Cardiac muscle cell (in vitro differentiated cells and primary cell): ENCODE data around the gene EXOC3. TPM values are rescaled to one million over a fixed set of nuclear protein-coding genes. Genes with fewer than 3 reads are reported as not detected.

Experiments used
- DNase-seq, 2 donors: peaks; one replicate each; pipeline versions ENCODE4 v3.0.0 to v3.0.0-alpha.2; 2010 to 2017; ENCODE audit warnings: low read depth in 1 of 2, low spot score in 1 of 2
- H3K27ac ChIP-seq: fragments of 200-600 bp; sonication (generic); 2 replicates; pipeline ENCODE4 v1.5.1; 2016
- H3K27me3 ChIP-seq: fragments of 200-600 bp; sonication (generic); 2 replicates; pipeline ENCODE4 v1.6.0; 2016; ENCODE audit warnings: control low read depth
- H3K36me3 ChIP-seq: fragments of 200-600 bp; sonication (generic); 2 replicates; pipeline ENCODE4 v1.5.1; 2016; ENCODE audit warnings: control low read depth
- H3K4me1 ChIP-seq: fragments of 200-600 bp; sonication (generic); 2 replicates; pipeline ENCODE4 v1.8.1; 2017; ENCODE audit warnings: low read depth, mild to moderate bottlenecking, mixed run types
- H3K4me3 ChIP-seq: fragments of 200-600 bp; sonication (generic); 2 replicates; pipeline ENCODE4 v1.5.1; 2016; ENCODE audit warnings: mild to moderate bottlenecking
- H3K9me3 ChIP-seq: fragments of 200-600 bp; sonication (generic); 2 replicates; pipeline ENCODE4 v1.5.1; 2017; ENCODE audit warnings: low read depth, mild to moderate bottlenecking, control low read depth
- polyA plus RNA-seq: library from polyadenylated mRNA; unstranded; fragments of >200 nt; fragmentation: Nextera tagmentation; extraction: Ambion mirVana; gene quantifications from 2 replicates; pipeline ENCODE4 v1.2.1, GENCODE V29; 2016
- total RNA-seq: library from RNA; depleted of rRNA; stranded (reverse); fragments of >200 nt; gene quantifications from 2 replicates; pipeline ENCODE4 v1.2.3, GENCODE V29; 2016
- TF ChIP-seq, protein P1 (sequence below): IDR thresholded peaks from 2 replicates; pipeline ENCODE4 v1.5.1; 2012; ENCODE audit warnings: low read depth, mild to moderate bottlenecking, low read length

EXOC3 gene
- total and polyA plus RNA-seq, 2 experiments from 2014 or later = 34.8 to 56.4 TPM

DNA sequence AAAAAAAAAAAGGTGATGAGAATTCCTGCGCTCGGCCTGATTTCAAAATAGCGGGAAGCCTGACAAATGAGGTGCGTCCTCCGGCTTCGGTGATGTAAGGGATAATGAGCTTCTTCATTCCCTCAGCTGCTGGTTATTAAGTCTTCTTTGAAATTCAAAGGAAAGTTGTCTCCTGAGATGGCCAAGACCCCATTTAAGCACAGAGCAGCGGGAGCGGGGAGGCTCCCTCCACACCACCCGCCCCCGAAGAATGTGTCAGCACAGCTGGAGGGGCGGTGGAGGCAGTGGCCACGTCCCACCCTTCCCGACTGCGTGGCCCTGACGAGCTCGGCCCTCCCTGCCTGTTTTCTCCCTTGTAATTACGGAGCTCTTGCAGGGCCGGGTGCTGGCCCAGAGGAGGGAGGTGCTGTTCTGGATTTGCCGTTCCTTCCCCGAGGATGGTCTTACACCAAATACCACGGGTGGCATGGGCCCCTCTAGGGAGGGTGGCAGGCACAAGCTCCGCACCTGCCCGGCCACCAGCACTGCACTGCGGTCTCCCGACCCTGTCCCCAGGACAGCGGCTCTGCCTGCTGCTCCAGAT, 50.2 kb downstream of the EXOC3 start:
- Histone ChIP-seq H3K4me3 (no peak overlapping the region), H3K9me3 (no peaks in the 10 kb centered on the region), H3K27ac (no peak overlapping the region), H3K36me3 (no peaks in the 10 kb centered on the region), H3K27me3 (peaks cover 59% of the 10 kb centered on the region), H3K4me1 (no peaks in the 10 kb centered on the region)
- peak in 1 of 2 donors; percentile 23 for DNase-seq
- TF ChIP-seq, protein P1, sequence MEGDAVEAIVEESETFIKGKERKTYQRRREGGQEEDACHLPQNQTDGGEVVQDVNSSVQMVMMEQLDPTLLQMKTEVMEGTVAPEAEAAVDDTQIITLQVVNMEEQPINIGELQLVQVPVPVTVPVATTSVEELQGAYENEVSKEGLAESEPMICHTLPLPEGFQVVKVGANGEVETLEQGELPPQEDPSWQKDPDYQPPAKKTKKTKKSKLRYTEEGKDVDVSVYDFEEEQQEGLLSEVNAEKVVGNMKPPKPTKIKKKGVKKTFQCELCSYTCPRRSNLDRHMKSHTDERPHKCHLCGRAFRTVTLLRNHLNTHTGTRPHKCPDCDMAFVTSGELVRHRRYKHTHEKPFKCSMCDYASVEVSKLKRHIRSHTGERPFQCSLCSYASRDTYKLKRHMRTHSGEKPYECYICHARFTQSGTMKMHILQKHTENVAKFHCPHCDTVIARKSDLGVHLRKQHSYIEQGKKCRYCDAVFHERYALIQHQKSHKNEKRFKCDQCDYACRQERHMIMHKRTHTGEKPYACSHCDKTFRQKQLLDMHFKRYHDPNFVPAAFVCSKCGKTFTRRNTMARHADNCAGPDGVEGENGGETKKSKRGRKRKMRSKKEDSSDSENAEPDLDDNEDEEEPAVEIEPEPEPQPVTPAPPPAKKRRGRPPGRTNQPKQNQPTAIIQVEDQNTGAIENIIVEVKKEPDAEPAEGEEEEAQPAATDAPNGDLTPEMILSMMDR = no peak

DNA sequence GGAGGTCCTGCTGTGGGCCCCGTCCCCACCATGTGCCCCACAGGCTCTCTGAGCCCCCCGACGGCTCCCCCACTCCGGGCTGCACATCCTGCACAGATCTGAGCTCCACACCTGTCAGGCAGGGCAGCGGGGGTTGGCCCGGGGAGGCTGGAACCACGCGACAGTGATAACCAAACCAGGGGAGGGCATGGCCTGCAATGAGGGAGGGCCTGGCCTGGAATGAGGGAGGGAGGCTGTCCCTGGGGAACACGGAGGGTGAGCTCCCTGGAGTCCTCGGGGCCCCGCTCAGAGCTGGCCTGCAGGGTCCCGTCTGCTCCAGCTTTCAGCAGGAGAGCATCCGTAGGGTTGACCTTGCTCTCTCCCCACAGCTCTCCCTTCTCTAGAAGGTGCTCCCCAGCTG, 50.8 kb downstream of the EXOC3 start:
- Histone ChIP-seq H3K4me3 (no peak overlapping the region), H3K27ac (no peak overlapping the region), H3K4me1 (no peaks in the 10 kb centered on the region), H3K36me3 (no peaks in the 10 kb centered on the region), H3K9me3 (no peaks in the 10 kb centered on the region), H3K27me3 (peaks cover 64% of the 10 kb centered on the region)
- TF ChIP-seq, protein P1 = no peak
- no peak for DNase-seq

DNA sequence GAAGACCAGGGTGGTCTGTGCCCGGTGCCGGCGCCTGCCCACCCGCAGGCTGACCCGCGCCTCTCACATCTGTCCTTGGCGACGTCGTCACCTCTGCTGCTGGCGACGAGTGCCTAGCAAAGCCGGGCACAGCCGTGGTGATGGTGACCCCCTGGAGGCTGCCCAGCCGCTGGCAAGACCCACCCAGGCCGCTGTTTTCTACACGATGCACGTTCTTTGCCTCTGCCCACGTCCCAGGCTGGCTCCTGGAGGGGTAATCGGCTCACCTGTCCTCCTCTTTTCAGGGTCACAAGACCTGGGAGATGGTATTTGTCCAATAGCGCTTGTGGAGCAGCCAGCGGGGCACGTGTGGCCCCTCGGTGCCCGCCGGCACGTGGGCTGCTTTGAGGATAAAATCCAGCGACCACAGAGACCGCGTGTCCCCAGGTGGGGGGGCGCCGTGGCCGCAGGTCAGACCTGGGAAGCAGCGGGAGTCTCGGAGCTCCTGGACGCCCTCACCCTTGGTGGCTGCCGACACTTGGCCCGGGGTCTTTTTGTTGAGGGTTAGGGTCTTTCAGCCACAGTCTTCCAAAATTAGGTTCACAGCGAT, 51.8 kb downstream of the EXOC3 start:
- Histone ChIP-seq H3K9me3 (no peaks in the 10 kb centered on the region), H3K36me3 (no peaks in the 10 kb centered on the region), H3K27me3 (peaks cover 67% of the 10 kb centered on the region), H3K4me3 (no peak overlapping the region), H3K4me1 (no peaks in the 10 kb centered on the region), H3K27ac (no peak overlapping the region)
- TF ChIP-seq, protein P1 = no peak
- DNase-seq = no peak

DNA sequence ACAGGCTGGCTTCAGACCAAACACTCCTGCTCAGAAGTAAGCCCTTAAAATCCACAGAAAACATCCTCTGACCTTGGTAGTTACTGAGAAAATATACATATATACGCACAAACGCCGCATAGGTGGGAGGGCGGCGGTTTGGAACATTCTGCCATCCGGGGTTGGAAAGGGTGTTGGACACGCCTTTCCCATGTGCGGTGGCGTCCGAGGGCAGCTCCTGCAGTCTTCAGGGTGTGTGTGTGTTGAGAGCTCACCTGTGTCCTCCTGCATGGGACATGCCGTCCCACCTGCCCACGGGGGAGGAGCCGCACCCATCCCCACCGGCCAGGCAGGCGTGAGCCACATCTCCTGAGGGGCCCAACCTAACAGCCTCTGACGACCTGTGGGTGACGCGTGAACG, 53.1 kb downstream of the EXOC3 start:
- no peak overlapping the region for H3K4me3 ChIP-seq
- no peaks in the 10 kb centered on the region for H3K36me3 ChIP-seq
- peaks cover 65% of the 10 kb centered on the region for H3K27me3 ChIP-seq
- no peak for DNase-seq
- TF ChIP-seq, protein P1 = no peak
- no peak overlapping the region for H3K27ac ChIP-seq
- no peaks in the 10 kb centered on the region for H3K4me1 ChIP-seq
- H3K9me3 ChIP-seq = no peaks in the 10 kb centered on the region

DNA sequence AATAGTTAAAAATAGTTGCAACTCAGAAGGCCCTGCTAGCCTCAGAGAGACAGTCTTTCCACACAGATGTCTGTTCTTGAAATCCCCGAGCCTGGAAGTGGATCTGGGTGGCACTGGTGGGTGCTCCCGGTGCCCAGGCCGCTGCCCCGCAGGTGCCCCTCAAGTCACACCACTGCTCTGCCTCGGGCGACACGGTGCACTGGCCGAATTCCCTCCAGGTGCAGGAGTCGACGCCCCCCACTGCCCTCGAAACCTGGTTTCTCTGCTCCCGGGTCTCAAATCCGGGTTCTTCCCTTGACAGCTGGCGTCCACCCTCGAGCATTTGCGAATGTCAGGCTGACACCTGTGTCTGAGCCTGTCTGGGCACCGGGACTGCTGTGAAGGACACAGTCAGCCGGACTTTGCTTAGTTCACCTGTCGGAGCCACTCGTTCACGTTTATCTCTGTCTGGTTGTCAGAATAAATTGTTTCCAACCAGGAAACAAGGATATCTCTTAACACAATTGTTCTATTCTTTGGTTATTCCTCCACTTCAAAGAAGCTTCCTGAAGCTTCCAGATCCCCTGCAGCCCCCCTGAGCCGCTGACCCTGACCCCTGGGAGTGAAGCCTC, 54.2 kb downstream of the EXOC3 start:
- Histone ChIP-seq H3K36me3 (no peaks in the 10 kb centered on the region), H3K27me3 (peaks cover 61% of the 10 kb centered on the region), H3K27ac (no peak overlapping the region), H3K4me1 (no peaks in the 10 kb centered on the region), H3K9me3 (no peaks in the 10 kb centered on the region), H3K4me3 (no peak overlapping the region)
- no peak for DNase-seq
- TF ChIP-seq, protein P1 = no peak
